H1 (cell line): Measurements from ENCODE around the gene VPS50. TPM values are rescaled to one million over a fixed set of nuclear protein-coding genes. Genes with fewer than 3 reads are reported as not detected.

Experiments
- CTCF ChIA-PET: fragments of 300-600 bp; sonication (Branson Sonifier 250); formaldehyde crosslinking; loops from one replicate; lab custom pipeline; 2021; ENCODE audit not compliant: partially characterized antibody; lab: Charles Lee
- POLR2A ChIA-PET: fragments of 300-600 bp; sonication (Branson Sonifier 250); formaldehyde crosslinking; loops from one replicate; lab custom pipeline; 2021; ENCODE audit warnings: inconsistent platforms; ENCODE audit not compliant: partially characterized antibody; lab: Charles Lee
- DNase-seq, 2 experiments: peaks; one replicate each; pipeline versions ENCODE4 v3.0.0 to v3.0.0-alpha.2; 2010 to 2022; ENCODE audit warnings: low spot score in 2 of 2, low read depth in 1 of 2, mixed read lengths in 1 of 2
- FAIRE-seq: peaks from 2 replicates; lab custom pipeline; 2011; peaks lifted over from hg19 to GRCh38; lab: Jason Lieb, UNC
- H2AFZ ChIP-seq: 2 replicates; pipeline ENCODE4 v1.8.1; 2012; ENCODE audit warnings: low read length, inconsistent platforms
- H2AK5ac ChIP-seq: 2 replicates; pipeline ENCODE4 v1.6.1; 2013; ENCODE audit warnings: low read depth, low read length
- H2BK120ac ChIP-seq: replicated peaks from 2 replicates; pipeline ENCODE3; 2013; ENCODE audit warnings: low read depth, low read length, inconsistent platforms
- H2BK12ac ChIP-seq: 2 replicates; pipeline ENCODE4 v1.6.1; 2013; ENCODE audit warnings: low read depth, low read length
- H2BK15ac ChIP-seq: 2 replicates; pipeline ENCODE4 v1.6.1; 2013; ENCODE audit warnings: low read length
- H2BK20ac ChIP-seq: 2 replicates; pipeline ENCODE4 v1.6.1; 2013; ENCODE audit warnings: low read length
- H2BK5ac ChIP-seq: 2 replicates; pipeline ENCODE4 v1.6.1; 2013; ENCODE audit warnings: low read depth, low read length
- H3K14ac ChIP-seq: 2 replicates; pipeline ENCODE4 v1.6.1; 2013; ENCODE audit warnings: inconsistent platforms; ENCODE audit not compliant: insufficient read length
- H3K18ac ChIP-seq: 2 replicates; pipeline ENCODE4 v1.6.1; 2013; ENCODE audit warnings: low read length; ENCODE audit errors: extremely low read depth
- H3K23ac ChIP-seq: 2 replicates; pipeline ENCODE4 v1.6.1; 2013; ENCODE audit warnings: inconsistent platforms; ENCODE audit not compliant: insufficient read length
- H3K23me2 ChIP-seq: 2 replicates; pipeline ENCODE4 v1.6.1; 2013; ENCODE audit warnings: low read depth, low read length
- H3K27ac ChIP-seq: 2 replicates; pipeline ENCODE4 v1.6.1; 2011; ENCODE audit warnings: low read depth, low read length, inconsistent platforms
- H3K27me3 ChIP-seq, 4 experiments: replicated peaks in 1 of 4; 1 replicate in 1 of 4; 2 replicates in 3 of 4; pipeline versions ENCODE4 v1.6.1 to v1.8.1; 2011 to 2013; ENCODE audit warnings: low read length in 3 of 4, mild to moderate bottlenecking in 3 of 4, inconsistent platforms in 2 of 4, mixed read lengths in 2 of 4, moderate library complexity in 1 of 4; ENCODE audit not compliant: control insufficient read depth in 3 of 4, insufficient read depth in 3 of 4; ENCODE audit errors: extremely low read depth in 1 of 4
- H3K36me3 ChIP-seq, 4 experiments: 2 replicates each; pipeline versions ENCODE4 v1.6.1 to v1.8.1; 2011 to 2013; ENCODE audit warnings: mild to moderate bottlenecking in 4 of 4, low read length in 3 of 4, moderate library complexity in 2 of 4, control low read depth in 1 of 4, inconsistent platforms in 1 of 4; ENCODE audit not compliant: insufficient read depth in 4 of 4, control insufficient read depth in 2 of 4
- H3K4ac ChIP-seq: replicated peaks from 2 replicates; pipeline ENCODE3; 2013; ENCODE audit warnings: low read length, low read depth, mixed read lengths, inconsistent platforms; ENCODE audit not compliant: insufficient read length
- H3K4me1 ChIP-seq, 4 experiments: replicated peaks in 1 of 4; 1 replicate in 1 of 4; 2 replicates in 3 of 4; pipeline versions ENCODE4 v1.6.1 to v1.8.1; 2011 to 2013; ENCODE audit warnings: low read length in 3 of 4, inconsistent platforms in 2 of 4, mixed read lengths in 1 of 4; ENCODE audit not compliant: insufficient read depth in 4 of 4, control insufficient read depth in 3 of 4
- H3K4me2 ChIP-seq, 2 experiments: 2 replicates each; pipeline versions ENCODE4 v1.6.1 to v1.8.1; 2011 to 2013; ENCODE audit warnings: low read depth in 2 of 2, low read length in 2 of 2, control low read depth in 1 of 2, inconsistent platforms in 1 of 2, mild to moderate bottlenecking in 1 of 2; ENCODE audit not compliant: insufficient read depth in 1 of 2
- H3K4me3 ChIP-seq, 4 experiments: fragments of 200-600, 300-600 bp in 1 of 4; sonication (generic), shearing (Covaris generic), sonication (Bioruptor Twin) in 1 of 4; 2 replicates each; pipeline versions ENCODE4 v1.5.1 to v1.8.1; 2011 to 2016; ENCODE audit warnings: low read length in 4 of 4, low read depth in 3 of 4, control low read depth in 2 of 4, inconsistent platforms in 2 of 4, mild to moderate bottlenecking in 2 of 4, mixed read lengths in 1 of 4, moderate library complexity in 1 of 4; ENCODE audit not compliant: insufficient read depth in 2 of 4; ENCODE audit errors: extremely low read depth in 1 of 4
- H3K56ac ChIP-seq: replicated peaks from 2 replicates; pipeline ENCODE3; 2013; ENCODE audit warnings: low read depth, mild to moderate bottlenecking, mixed read lengths, low read length, inconsistent platforms; ENCODE audit not compliant: insufficient read length
- H3K79me1 ChIP-seq: 2 replicates; pipeline ENCODE4 v1.6.1; 2013; ENCODE audit warnings: low read depth, low read length, control low read depth
- H3K79me2 ChIP-seq, 2 experiments: 2 replicates each; pipeline versions ENCODE4 v1.6.1 to v1.8.1; 2012 to 2013; ENCODE audit warnings: low read length in 2 of 2, mild to moderate bottlenecking in 2 of 2, inconsistent platforms in 1 of 2; ENCODE audit not compliant: insufficient read depth in 2 of 2, control insufficient read depth in 1 of 2
- H3K9ac ChIP-seq, 4 experiments: replicated peaks in 1 of 4; 1 replicate in 1 of 4; 2 replicates in 3 of 4; pipeline versions ENCODE4 v1.6.1 to v1.8.1; 2011 to 2013; ENCODE audit warnings: low read depth in 3 of 4, low read length in 3 of 4, control low read depth in 2 of 4, mild to moderate bottlenecking in 2 of 4, moderate library complexity in 2 of 4, inconsistent platforms in 1 of 4; ENCODE audit errors: extremely low read depth in 1 of 4
- H3K9me3 ChIP-seq, 2 experiments: 2 replicates each; pipeline versions ENCODE4 v1.6.1 to v1.8.1; 2012 to 2013; ENCODE audit warnings: mild to moderate bottlenecking in 2 of 2, moderate library complexity in 2 of 2, control low read depth in 1 of 2, inconsistent platforms in 1 of 2, low read depth in 1 of 2, low read length in 1 of 2, mixed read lengths in 1 of 2; ENCODE audit not compliant: insufficient read depth in 2 of 2
- H4K20me1 ChIP-seq, 2 experiments: replicated peaks in 1 of 2; 2 replicates each; pipeline versions ENCODE3 to v1.8.1; 2011 to 2013; ENCODE audit warnings: inconsistent platforms in 2 of 2, low read length in 2 of 2, mild to moderate bottlenecking in 1 of 2; ENCODE audit not compliant: insufficient read depth in 2 of 2, control insufficient read depth in 1 of 2
- H4K5ac ChIP-seq: 2 replicates; pipeline ENCODE4 v1.6.1; 2013; ENCODE audit warnings: low read length, low read depth, mixed read lengths, inconsistent platforms; ENCODE audit not compliant: insufficient read length
- H4K8ac ChIP-seq: 2 replicates; pipeline ENCODE4 v1.8.0; 2013; ENCODE audit warnings: mild to moderate bottlenecking, moderate library complexity, low read length, inconsistent platforms; ENCODE audit not compliant: insufficient read depth; ENCODE audit errors: extremely low read depth
- H4K91ac ChIP-seq: replicated peaks from 2 replicates; pipeline ENCODE3; 2013; ENCODE audit warnings: low read length, mixed read lengths, inconsistent platforms; ENCODE audit not compliant: insufficient read length
- EP300 ChIP-seq, 2 experiments: IDR thresholded peaks; 1 replicate in 1 of 2; 2 replicates in 1 of 2; pipeline ENCODE4 v1.6.1; 2011 to 2012; ENCODE audit warnings: low read depth in 2 of 2, low read length in 2 of 2, mild to moderate bottlenecking in 2 of 2, borderline replicate concordance in 1 of 2, inconsistent platforms in 1 of 2, moderate library complexity in 1 of 2
- WGBS, 2 experiments: shearing (Covaris generic) in 1 of 2; methylation state at CpG; one replicate each; pipeline versions ENCODE4 v1.1.6 to v1.1.7; 2013 to 2015; ENCODE audit warnings: low lambda C conversion rate in 2 of 2, mixed read lengths in 2 of 2, inconsistent platforms in 1 of 2, low coverage in 1 of 2, missing lambda C conversion rate in 1 of 2; ENCODE audit not compliant: insufficient replicate concordance in 2 of 2, insufficient coverage in 1 of 2, insufficient read length in 1 of 2; ENCODE audit errors: extremely low coverage in 1 of 2, missing lambda C conversion rate in 1 of 2; 5-methylcytosine and 5-hydroxymethylcytosine counted together
- polyA plus RNA-seq, 7 experiments: library from polyadenylated mRNA; depleted of rRNA in 3 of 7; stranded (reverse) in 5 of 7; unstranded in 2 of 7; fragments of >200 nt in 5 of 7; fragments of 200-250 nt in 2 of 7; gene quantifications; 1 replicate in 5 of 7; 2 replicates in 1 of 7; 4 replicates in 1 of 7; pipeline versions ENCODE4 v1.2.1 to v1.2.3, GENCODE V29; 2011 to 2013; ENCODE audit warnings: missing spikeins in 2 of 7, mixed read lengths in 2 of 7
- total RNA-seq: library from RNA; stranded (reverse); fragmentation: NEBNext Ultra II Directional; extraction: Animal tissue kit (Norgen Biotek cat#: 25700); gene quantifications from 2 replicates; pipeline ENCODE4 v1.2.1, GENCODE V29; 2021

Gene VPS50
- total and polyA plus RNA-seq, 2 of the 8 experiments (the other 6 are each of a cell fraction or from before 2014, with no cell fraction given), result 3.7 to 9.3 TPM

DNA sequence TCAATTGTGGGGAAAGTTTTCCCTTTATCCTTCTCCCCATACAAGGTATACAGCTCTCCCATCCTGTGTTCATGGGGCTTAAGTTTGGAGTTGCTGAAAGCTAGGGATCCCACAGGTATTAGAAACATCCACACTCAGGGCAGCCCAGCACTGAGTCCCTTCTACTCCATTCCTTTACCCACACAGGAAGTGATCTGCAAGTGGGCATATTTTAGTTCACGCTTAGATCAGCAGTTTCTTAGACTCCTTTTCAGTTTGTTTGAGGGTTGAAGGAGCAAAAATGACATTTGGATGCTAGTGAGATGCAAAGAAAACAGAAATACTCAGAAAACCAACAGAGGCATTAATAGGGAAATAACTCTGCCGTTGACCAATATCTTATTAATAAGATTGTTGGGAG is 134.7 kb downstream of the VPS50 start:
- no peak overlapping the region; a peak in 1 of 7 replicates for H3K9ac ChIP-seq
- H2BK5ac ChIP-seq, result no peak overlapping the region
- no peak overlapping the region for H3K56ac ChIP-seq
- H3K4me1 ChIP-seq, result no peaks in the 10 kb centered on the region
- no peak overlapping the region for H2BK15ac ChIP-seq
- no peak overlapping the region for H3K4ac ChIP-seq
- H4K20me1 ChIP-seq, result no peaks in the 10 kb centered on the region
- H3K36me3 ChIP-seq, result no peaks in the 10 kb centered on the region
- H2AFZ ChIP-seq, result no peak overlapping the region
- no peak overlapping the region for H2BK120ac ChIP-seq
- no peak overlapping the region for H3K23ac ChIP-seq
- TF ChIP-seq EP300 (IDR thresholded peaks at IDR 0.05; ENCODE audit: borderline replicate concordance in 1 of 2, low read depth in 2 of 2, low read length in 2 of 2), result no peak
- TF ChIP-seq, all 59 proteins: peak for 0
- no peak for DNase-seq
- WGBS, 2 experiments, result 81% methylated on average over 2 of the region's 2 CpGs; no CpG with 5 or more reads in 1 of the 2 experiments
- Histone ChIP-seq H3K4me2 (no peak overlapping the region), H3K27me3 (no peaks in the 10 kb centered on the region), H2BK20ac (no peak overlapping the region), H3K27ac (no peak overlapping the region), H3K4me3 (no peak overlapping the region), H4K5ac (no peak overlapping the region), H2AK5ac (no peak overlapping the region), H4K8ac (no peak overlapping the region), H3K23me2 (no peaks in the 10 kb centered on the region), H3K79me1 (no peaks in the 10 kb centered on the region), H2BK12ac (no peak overlapping the region), H3K14ac (no peak overlapping the region), H4K91ac (no peak overlapping the region), H3K79me2 (no peaks in the 10 kb centered on the region), H3K9me3 (no peaks in the 10 kb centered on the region), H3K18ac (no peak overlapping the region)
- ChIA-PET POLR2A (no interaction called here), CTCF (interaction anchor here (0.6 to 1.6 kb wide), 5 partner anchors 8 to 34 kb away, joined by 3 to 5 read pairs (median 3); no protein-coding TSS in a partner anchor)
- no peak for FAIRE-seq
